RWPE2 (cell line): ENCODE measurements around the gene COPS4.
"Not testable (repeated sequence)": the region's sequence is repeated elsewhere in the genome, so short reads cannot be mapped to it uniquely, and the experiment has no call there.

Experiments used
- ATAC-seq: fragments of 200-7000 bp; cut with Tn5 transposase; 3 replicates; pipeline ENCODE4 v1.9.1; 2021; ENCODE audit warnings: low read depth
- DNase-seq: peaks from one replicate; pipeline ENCODE4 v3.0.0-alpha.2; 2020; ENCODE audit warnings: low spot score
- H3K27ac ChIP-seq: fragments of 450-650 bp; 2 replicates; pipeline ENCODE4 v1.5.1; 2017; ENCODE audit warnings: mild to moderate bottlenecking; ENCODE audit not compliant: poor library complexity, severe bottlenecking
- H3K27me3 ChIP-seq: fragments of 250-450 bp; sonication (Bioruptor Pico); 2 replicates; pipeline ENCODE4 v1.5.1; 2021; ENCODE audit warnings: mild to moderate bottlenecking, moderate library complexity; ENCODE audit not compliant: insufficient read depth, poor library complexity, severe bottlenecking
- H3K36me3 ChIP-seq: fragments of 250-450 bp; sonication (Bioruptor Pico); 2 replicates; pipeline ENCODE4 v1.5.1; 2020; ENCODE audit warnings: low read depth, mild to moderate bottlenecking, moderate library complexity
- H3K4me1 ChIP-seq: fragments of 250-450 bp; sonication (Bioruptor Pico); 2 replicates; pipeline ENCODE4 v1.5.1; 2021; ENCODE audit warnings: mild to moderate bottlenecking, moderate library complexity; ENCODE audit not compliant: insufficient read depth, poor library complexity, severe bottlenecking
- H3K4me3 ChIP-seq: fragments of 250-450 bp; sonication (Bioruptor Pico); 2 replicates; pipeline ENCODE4 v1.5.1; 2021; ENCODE audit warnings: mild to moderate bottlenecking, moderate library complexity; ENCODE audit not compliant: severe bottlenecking
- H3K9me3 ChIP-seq: fragments of 250-450 bp; sonication (Bioruptor Pico); 2 replicates; pipeline ENCODE4 v1.5.1; 2021; ENCODE audit warnings: mild to moderate bottlenecking, moderate library complexity; ENCODE audit not compliant: severe bottlenecking
- TF ChIP-seq, protein P1 (sequence below): fragments of 450-650 bp; IDR thresholded peaks from one replicate; pipeline ENCODE4 v1.5.1; 2017; ENCODE audit warnings: mild to moderate bottlenecking, moderate library complexity; ENCODE audit not compliant: poor library complexity, severe bottlenecking

Gene COPS4

DNA sequence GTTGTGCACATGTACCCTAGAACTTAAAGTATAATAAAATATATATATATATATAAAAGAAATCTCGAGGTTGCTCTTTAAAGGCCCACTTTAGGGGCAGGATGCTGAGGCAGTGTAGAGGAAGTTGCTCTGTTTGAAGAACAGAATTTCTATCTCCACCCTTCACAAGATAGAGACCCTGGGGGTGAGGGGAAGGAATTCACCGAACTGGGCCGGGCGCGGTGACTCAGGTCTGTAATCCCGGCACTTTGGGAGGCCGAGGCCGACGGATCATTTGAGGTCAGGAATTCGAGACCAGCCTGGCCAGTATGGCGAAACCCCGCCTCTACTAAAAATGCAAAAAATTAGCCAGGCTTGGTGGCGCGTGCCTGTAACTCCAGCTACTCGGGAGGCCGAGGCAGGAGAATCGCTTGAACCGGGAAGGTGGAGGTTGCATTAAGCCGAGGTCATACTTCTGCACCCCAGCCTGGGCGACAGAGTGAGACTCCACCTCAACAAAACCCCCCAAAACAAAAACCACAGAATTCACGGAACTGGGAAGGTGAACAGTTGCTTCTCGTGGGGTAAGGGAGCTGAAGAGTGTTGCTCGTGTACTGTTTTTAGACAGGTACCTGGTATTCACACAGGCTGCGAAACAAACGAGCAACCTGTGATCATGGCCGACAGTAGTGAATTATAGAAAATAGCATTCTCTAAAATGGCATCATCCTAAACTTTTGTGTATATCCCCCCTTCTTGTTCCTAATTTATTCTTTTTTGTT is 73.3 kb downstream of the COPS4 start:
- Histone ChIP-seq H3K4me1 (peaks cover 5% of the 10 kb centered on the region), H3K36me3 (no peaks in the 10 kb centered on the region), H3K4me3 (no peak overlapping the region), H3K9me3 (no peaks in the 10 kb centered on the region), H3K27me3 (no peaks in the 10 kb centered on the region), H3K27ac (no peak overlapping the region)
- DNase-seq, result no peak
- TF ChIP-seq, protein P1, sequence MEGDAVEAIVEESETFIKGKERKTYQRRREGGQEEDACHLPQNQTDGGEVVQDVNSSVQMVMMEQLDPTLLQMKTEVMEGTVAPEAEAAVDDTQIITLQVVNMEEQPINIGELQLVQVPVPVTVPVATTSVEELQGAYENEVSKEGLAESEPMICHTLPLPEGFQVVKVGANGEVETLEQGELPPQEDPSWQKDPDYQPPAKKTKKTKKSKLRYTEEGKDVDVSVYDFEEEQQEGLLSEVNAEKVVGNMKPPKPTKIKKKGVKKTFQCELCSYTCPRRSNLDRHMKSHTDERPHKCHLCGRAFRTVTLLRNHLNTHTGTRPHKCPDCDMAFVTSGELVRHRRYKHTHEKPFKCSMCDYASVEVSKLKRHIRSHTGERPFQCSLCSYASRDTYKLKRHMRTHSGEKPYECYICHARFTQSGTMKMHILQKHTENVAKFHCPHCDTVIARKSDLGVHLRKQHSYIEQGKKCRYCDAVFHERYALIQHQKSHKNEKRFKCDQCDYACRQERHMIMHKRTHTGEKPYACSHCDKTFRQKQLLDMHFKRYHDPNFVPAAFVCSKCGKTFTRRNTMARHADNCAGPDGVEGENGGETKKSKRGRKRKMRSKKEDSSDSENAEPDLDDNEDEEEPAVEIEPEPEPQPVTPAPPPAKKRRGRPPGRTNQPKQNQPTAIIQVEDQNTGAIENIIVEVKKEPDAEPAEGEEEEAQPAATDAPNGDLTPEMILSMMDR, result no peak
- ATAC-seq, result no peak

DNA sequence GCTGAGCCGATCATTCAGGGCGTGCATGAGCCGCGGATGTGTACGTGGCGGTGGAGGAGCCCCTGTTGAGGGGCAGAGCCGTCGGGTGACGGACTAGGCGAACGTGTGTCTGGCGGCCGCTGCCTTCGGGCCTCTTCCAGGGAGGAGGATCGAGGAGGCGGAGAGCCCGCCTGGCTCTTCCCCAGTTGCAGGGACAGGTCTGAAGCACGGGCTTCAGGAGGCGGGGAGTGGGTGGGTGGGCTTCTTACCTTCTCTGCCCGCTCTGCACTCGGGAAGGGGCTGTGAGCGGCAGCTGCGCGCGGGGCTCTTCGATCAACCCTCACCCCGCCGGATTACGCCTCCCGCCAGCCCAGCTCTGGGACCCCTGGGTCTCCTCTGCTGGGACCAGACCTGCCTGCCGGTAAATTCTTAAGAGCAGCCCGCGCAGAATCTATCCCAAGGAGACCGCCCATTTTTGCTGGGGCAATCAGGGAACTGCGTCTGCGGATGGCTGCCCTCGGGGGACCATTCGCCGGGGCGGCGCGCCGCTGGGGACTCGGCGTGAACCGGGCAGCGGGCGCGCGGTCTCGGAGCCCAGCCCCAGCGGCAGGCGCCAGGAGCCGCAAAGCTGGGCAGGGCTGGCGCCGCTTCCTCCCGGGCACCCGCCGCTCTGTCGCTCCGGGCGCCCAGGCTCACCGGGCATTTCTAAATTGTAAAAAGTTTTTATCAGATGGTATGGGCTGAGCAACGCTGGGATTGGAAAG is 74.7 kb downstream of the COPS4 start:
- Histone ChIP-seq H3K9me3 (no peaks in the 10 kb centered on the region), H3K4me3 (peak overlapping the region; percentile 44), H3K4me1 (peaks cover 15% of the 10 kb centered on the region), H3K27ac (peak overlapping the region; percentile 45), H3K36me3 (no peaks in the 10 kb centered on the region; the same call in 1 of the 2 replicates), H3K27me3 (no peaks in the 10 kb centered on the region)
- no peak for DNase-seq
- TF ChIP-seq, protein P1, result no peak
- ATAC-seq, result peak; percentile 67

DNA sequence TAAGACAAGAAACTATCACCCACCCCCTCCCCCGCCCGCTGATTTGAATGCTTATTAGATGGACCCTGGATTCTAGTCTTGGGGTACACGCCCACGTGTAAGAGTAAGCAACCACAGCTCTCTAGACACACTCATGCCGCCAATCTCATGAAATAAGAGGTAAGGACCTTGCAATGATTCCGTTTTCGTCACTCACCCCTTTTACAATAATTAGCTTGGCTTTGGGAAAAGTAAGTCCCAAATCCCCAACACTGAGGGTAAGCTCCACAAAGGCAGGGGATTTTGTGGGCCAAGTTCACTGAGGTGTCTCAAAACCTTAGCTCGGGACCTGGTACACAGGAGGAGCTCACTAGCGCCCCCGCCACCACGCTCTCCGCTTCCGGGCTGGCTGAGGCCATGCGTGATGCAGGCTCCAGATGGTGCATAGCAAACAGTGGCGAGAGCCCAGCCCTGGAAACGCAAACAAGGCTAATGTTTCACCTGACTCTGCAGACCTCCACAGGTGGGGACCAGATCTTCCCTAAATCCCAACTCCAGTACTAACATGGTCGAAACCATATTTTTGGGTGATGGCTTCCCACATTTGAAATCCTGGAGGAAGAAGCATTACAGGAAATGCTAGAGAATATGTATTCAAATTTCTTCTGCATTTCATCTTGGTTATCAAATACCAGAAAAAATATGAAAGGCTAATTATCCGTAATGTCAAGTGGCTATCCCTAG is 75.4 kb downstream of the COPS4 start:
- DNase-seq (peak; percentile 78), ATAC-seq (peak; percentile 82)
- H3K27me3 ChIP-seq, result no peaks in the 10 kb centered on the region
- H3K36me3 ChIP-seq, result no peaks in the 10 kb centered on the region; the same call in 1 of the 2 replicates
- peak overlapping the region; percentile 44 for H3K4me3 ChIP-seq
- TF ChIP-seq, protein P1, result peak; percentile 90
- no peaks in the 10 kb centered on the region for H3K9me3 ChIP-seq
- peak overlapping the region; percentile 45 for H3K27ac ChIP-seq
- H3K4me1 ChIP-seq, result peaks cover 23% of the 10 kb centered on the region

DNA sequence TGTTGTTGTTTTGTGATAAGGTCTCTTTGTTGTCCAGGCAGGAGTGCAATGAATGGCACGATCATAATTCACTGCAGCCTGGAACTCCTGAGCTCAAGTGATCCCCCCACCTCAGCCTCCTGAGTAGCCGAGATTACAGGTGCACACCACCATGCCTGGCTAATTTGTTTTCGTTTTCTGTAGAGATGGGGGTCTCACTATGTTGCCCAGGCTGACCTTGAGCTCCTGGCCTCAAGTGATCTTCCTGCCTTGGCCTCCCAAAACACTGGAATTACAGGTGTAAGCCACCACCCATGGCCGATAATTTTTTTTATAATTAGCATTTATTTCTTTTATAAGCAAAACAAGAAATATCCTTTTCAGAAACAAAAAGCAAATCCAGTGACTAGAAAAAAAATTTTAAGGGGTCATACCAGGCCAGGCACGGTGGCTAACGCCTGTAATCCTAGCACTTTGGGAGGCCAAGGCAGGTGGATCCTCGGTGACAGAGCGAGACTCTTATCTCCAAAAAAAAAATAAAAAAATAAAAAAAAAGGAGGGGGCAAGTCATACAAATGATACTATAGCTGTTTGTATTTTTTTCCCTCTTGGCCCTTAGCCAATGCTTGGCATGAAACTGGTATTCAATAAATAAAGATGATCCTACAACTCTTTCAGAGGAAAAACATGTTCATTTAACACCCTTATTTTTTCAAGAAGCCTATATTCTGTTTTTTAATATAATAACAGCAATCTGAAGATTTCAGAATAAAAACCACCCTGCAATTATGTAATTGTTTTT is 76.2 kb downstream of the COPS4 start:
- no peaks in the 10 kb centered on the region for H3K27me3 ChIP-seq
- H3K27ac ChIP-seq, result peak overlapping the region; percentile 45
- TF ChIP-seq, protein P1, result no peak
- ATAC-seq (no peak), DNase-seq (no peak)
- H3K9me3 ChIP-seq, result no peaks in the 10 kb centered on the region
- H3K36me3 ChIP-seq, result no peaks in the 10 kb centered on the region; the same call in 1 of the 2 replicates
- peaks cover 25% of the 10 kb centered on the region for H3K4me1 ChIP-seq
- no peak overlapping the region for H3K4me3 ChIP-seq

DNA sequence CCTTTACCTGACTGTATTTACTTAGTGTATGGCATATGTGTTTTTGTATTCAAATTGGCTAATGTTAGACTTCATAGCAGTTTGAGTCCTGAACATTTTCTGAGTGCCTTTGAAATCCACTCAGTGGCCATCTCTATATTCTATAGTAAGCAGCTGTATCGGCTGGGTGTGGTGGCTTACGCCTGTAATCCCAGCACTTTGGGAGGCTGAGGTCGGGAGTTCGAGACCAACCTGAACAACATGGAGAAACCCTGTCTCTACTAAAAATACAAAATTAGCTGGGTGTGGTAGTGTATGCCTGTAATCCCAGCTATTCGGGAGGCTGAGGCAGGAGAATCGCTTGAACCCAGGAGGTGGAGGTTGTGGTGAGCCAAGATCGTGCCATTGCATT is 76.8 kb downstream of the COPS4 start:
- not testable (repeated sequence) for H3K4me3 ChIP-seq

More for the DNA sequence above, 76.8 kb downstream of the COPS4 start:
- H3K27me3 ChIP-seq, ATAC-seq, H3K27ac ChIP-seq, DNase-seq, H3K9me3 ChIP-seq, H3K36me3 ChIP-seq: not testable (repeated sequence)
- peaks cover 25% of the 10 kb centered on the region for H3K4me1 ChIP-seq
